Right lobe of liver (tissue), 4 donors: ENCODE data around the gene THY1.

Source experiments
- CTCF ChIP-seq, 4 donors: fragments of 200-600 bp in 3 of 4; fragments of 450-650 bp in 1 of 4; IDR thresholded peaks; one replicate each; pipeline versions ENCODE4 v1.5.1 to v1.8.0; 2016 to 2022; ENCODE audit warnings: antibody characterized with exemption in 4 of 4, mild to moderate bottlenecking in 2 of 4
- POLR2A ChIP-seq: fragments of 450-650 bp; IDR thresholded peaks from one replicate; pipeline ENCODE4 v1.6.1; 2017; ENCODE audit warnings: antibody characterized with exemption, mild to moderate bottlenecking
- donor health status: DM: no; HTN: no; CAD: no.
- donor health status: DM: no; HTN: no; CAD: no.
- donor health status: DM: no; HTN: yes; CAD: no.

- TF ChIP-seq CTCF (IDR thresholded peaks at IDR 0.05) (no peak), POLR2A (no peak)
These were observed 18.1 kb downstream of the THY1 start for GRCh38 chr11:119404872-119405271.
